NOMO-1 treated with dmso at 0.1 percent for 144 hours (cell line): ENCODE results near the gene PPP4R2.
"Not testable (repeated sequence)": the region's sequence is repeated elsewhere in the genome, so short reads cannot be mapped to it uniquely, and the experiment has no call there.

Source experiments
- DNase-seq: peaks from one replicate; lab custom pipeline; 2025; ENCODE audit not compliant: unreplicated experiment; lab: John Stamatoyannopoulos, UW

Gene PPP4R2

GRCh38 chr3:72976281-72976741 lies 20.3 kb upstream of the PPP4R2 start:
- DNase-seq = no peak

- DNase-seq = peak; percentile 8
These were observed 19.4 kb upstream of the PPP4R2 start for GRCh38 chr3:72977060-72977808.

GRCh38 chr3:72982609-72983366 lies 13.8 kb upstream of the PPP4R2 start:
- no peak for DNase-seq

- DNase-seq = no peak
These were observed 11.0 kb upstream of the PPP4R2 start for GRCh38 chr3:72985576-72985975.

DNA sequence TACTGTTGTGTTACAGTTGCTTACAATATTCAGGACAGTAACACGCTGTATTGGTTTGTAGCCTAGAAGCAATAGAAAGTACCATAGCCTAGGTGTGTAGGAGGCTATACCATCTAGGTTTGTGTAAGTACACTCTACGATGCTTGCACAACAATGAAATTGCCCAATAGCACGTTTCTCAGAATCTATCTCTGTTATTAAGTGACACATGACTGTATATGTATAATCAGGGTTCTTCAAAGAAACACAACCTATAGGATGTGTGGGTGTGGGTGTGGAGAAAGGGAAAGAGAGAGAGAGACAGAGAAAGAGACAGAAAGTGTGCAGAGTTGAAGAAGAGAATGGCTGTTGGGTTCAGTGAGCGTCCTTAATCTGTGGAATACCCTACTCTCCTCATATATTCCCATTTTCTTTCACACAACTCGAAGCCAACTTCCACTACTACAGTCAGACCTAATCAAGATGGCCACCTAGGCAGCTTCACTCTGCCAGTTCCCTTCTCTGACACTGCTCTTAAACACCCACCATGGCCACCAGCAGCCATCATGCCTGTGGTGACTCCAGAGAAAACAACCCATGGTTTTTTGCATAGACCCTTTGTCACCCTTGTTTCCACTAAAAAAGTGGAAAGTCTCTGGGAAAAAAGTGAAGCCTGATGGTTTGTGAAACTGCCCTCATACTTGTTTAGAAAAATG lies 5.8 kb upstream of the PPP4R2 start:
- no peak for DNase-seq

GRCh38 chr3:72991522-72991921 lies 5.1 kb upstream of the PPP4R2 start:
- no peak for DNase-seq

- DNase-seq = no peak
These were observed 3.2 kb upstream of the PPP4R2 start for GRCh38 chr3:72993391-72993790.

GRCh38 chr3:72995337-72995736 lies 1.3 kb upstream of the PPP4R2 start:
- DNase-seq = no peak

DNA sequence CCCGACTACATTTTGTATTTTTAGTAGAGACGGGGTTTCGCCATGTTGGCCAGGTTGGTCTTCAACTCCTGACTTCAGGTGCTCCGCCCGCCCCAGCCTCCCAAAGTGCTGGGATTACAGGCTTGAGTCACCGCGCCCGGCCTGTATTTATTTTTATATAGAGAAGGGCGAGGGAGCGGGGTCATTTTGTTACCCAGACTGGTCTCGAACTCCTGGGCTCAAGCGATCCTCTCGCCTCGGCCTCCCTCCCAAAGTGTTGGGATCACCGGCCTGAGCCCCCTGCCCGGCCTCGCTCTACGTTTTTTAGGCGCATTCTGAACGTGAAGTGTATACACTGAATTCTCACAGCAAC lies 514 bp upstream of the PPP4R2 start:
- DNase-seq = no peak

GRCh38 chr3:72997421-72997961 lies 880 bp downstream of the PPP4R2 start:
- peak; percentile 8 for DNase-seq

GRCh38 chr3:72998466-72998865 lies 1.9 kb downstream of the PPP4R2 start:
- no peak for DNase-seq

DNA sequence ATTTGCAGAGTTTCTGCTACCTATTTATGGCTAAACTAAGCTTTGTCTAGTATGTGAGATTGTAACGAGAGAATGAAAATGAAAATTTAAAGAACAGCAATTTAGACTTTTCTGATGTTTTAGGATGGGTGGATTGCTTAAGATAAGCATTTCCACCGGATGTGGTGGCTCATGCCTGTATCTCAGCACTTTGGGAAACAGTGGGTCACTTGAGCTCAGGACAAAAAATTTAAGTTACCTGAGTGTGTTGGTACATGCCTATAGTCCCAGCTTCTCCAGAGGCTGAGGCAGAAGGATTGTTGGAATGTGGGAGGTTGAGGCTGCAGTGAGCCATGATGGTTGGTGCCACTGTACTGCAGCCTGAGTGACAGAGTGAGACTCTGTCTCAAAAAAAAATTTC lies 3.3 kb downstream of the PPP4R2 start:
- no peak for DNase-seq

DNA sequence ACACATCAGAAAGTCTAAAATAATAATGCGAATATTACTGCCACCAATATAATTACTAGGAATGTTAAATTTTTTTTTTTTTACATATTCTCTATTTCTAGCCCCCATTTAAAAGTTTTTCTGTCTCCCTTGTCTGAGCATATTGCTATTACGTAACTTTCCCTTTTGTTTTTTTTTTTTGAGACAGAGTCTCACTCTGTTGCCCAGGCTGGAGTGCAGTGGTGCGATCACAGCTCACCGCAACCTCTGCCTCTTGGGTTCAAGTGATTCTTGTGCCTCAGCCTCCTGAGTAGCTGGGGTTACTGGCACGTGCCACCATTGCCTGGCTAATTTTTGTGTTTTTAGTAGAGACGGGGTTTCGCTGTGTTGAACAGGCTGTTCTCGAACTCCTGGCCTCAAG lies 6.4 kb downstream of the PPP4R2 start:
- DNase-seq = not testable (repeated sequence)

- DNase-seq = no peak
These were observed 7.7 kb downstream of the PPP4R2 start for GRCh38 chr3:73004316-73004715.

- no peak for DNase-seq
These were observed 11.5 kb downstream of the PPP4R2 start for GRCh38 chr3:73007992-73008712.

DNA sequence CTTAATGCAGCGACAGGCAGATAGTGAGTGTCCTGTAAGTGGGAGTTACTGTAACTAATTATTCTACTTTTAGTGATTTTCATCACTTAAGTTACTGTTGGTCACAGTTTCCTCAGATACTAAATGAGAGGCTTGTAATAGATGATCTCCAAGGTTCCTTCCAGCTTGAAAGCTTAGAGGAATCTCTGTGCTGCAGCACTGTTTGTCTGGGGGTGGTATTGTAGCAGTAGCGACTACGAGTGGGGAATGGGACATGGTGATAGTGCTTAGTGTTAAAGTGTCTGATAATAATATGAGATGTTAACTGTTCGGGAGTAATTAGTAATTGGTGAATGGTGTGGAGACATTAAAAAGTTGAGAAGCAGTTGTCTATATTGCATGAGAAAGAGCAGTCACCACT lies 12.4 kb downstream of the PPP4R2 start:
- DNase-seq = no peak

DNA sequence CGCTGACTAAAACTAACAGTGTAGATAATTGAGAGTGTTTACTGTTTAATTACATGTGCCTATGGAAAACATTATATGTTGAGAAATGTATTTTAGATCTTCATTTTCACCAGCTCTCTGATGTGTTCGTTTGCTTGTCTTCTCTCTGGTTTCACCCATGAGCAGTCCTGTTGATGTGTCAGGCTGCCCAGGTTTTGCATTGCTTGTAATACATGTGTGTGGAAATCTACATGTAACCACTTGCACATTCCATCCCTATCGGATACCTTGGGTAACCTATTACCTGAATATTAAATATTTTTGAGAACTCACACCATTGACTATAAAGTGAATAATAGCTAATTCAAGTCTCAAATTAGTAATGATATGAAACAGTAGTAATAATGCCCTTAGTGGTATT lies 13.1 kb downstream of the PPP4R2 start:
- no peak for DNase-seq

GRCh38 chr3:73010158-73010557 lies 13.5 kb downstream of the PPP4R2 start:
- no peak for DNase-seq

- no peak for DNase-seq
These were observed 21.7 kb downstream of the PPP4R2 start for GRCh38 chr3:73018298-73018697.

GRCh38 chr3:73018790-73019441 lies 22.3 kb downstream of the PPP4R2 start:
- no peak for DNase-seq
